Epithelial cell of esophagus (primary cell): ENCODE results near the gene KLHL42.
"Not testable (repeated sequence)": the region's sequence is repeated elsewhere in the genome, so short reads cannot be mapped to it uniquely, and the experiment has no call there.

Experiments used
- DNase-seq: peaks from one replicate; pipeline ENCODE4 v3.0.0; 2010; ENCODE audit warnings: low read depth
- H3K4me3 ChIP-seq: 2 replicates; pipeline ENCODE4 v1.5.1; 2011; ENCODE audit warnings: mild to moderate bottlenecking, low read length, control low read depth
- CTCF ChIP-seq: IDR thresholded peaks from 2 replicates; pipeline ENCODE4 v1.5.1; 2011; ENCODE audit warnings: low read depth, mild to moderate bottlenecking, low read length, control low read depth, inconsistent platforms; ENCODE audit not compliant: insufficient read depth; ENCODE audit errors: missing control alignments

KLHL42 gene

GRCh38 chr12:27841392-27841882 is 61.4 kb downstream of the KLHL42 start:
- no peak for DNase-seq
- H3K4me3 ChIP-seq = no peak overlapping the region
- TF ChIP-seq CTCF = no peak

DNA sequence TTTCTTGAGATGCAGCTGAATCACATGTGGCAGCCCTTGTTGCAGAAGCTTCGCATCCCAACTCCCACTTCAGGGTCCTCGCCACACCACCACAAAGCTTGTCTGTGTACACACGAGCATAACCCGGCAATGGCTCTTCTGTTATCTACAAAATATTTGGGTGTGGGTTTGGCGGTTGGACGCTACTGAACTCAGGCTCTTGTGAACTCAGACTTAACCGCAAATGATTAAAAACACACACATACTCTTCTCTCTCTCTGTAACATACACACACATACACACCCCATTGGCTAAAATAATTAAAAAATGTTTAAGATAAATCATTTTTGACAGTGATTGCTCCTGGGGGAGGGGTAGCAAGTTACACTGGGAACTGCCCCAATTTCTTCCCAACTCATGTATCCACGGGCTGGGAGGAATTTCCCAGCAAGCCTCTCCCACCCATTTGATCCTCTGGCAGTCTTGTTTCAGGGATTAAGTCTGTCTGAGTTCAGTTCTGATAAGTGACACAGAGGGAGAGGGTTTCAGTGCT is 63.7 kb downstream of the KLHL42 start:
- peak; percentile 10 for DNase-seq
- no peak for TF ChIP-seq CTCF
- no peak overlapping the region for H3K4me3 ChIP-seq

DNA sequence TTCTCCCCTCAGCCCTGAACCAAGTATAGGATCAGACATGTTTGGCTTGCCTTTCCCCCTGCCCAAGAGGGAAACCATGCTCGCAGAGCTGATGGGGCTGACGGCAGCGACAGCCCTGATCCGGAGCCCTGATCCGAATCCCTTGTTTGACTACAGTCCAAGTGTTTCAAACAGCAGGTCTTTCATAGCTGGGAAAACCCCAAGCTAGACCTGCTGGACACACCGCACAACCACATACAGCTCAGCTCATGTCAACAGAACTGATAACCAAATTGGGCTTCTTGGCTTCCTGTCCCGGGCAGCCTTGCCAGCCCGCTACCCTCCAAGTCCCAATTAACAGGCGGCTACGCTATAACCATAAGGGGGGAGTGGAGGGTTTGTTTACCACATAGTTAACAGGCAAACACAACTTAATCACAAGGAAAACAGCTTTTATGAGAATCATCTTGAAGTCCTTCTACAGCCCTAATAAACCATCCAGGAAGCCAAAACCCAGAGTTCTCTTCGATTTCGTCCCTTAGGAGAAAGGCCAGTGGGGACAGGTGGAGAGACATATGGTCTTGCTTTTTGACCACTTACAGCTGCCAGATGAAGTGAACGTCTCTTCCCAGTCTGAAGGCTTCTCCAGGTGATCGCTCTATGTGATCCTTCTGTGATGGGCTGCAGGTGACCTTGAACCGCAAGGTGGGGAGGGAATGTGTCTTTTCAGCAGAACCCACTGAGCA is 64.5 kb downstream of the KLHL42 start:
- peak; percentile 52 for DNase-seq
- no peak for TF ChIP-seq CTCF
- no peak overlapping the region for H3K4me3 ChIP-seq

GRCh38 chr12:27845187-27845586 is 65.2 kb downstream of the KLHL42 start:
- H3K4me3 ChIP-seq = no peak overlapping the region
- TF ChIP-seq CTCF = no peak
- DNase-seq = no peak

DNA sequence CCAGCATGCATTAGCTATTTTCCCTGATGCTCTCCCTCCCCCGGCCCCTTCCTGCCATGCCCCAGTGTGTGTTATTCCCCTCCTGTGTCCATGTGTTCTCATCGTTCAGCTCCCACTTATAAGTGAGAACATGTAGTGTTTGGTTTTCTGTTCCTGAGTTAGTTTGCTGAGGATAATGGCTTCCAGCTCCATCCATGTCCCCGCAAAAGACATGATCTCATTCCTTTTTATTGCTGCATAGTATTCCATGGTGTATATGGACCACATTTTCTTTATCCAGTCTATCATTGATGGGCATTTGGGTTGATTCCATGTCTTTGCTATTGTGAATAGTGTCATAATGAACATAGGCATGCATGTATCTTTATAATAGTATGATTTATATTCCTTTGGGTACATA is 65.7 kb downstream of the KLHL42 start:
- not testable (repeated sequence) for H3K4me3 ChIP-seq, DNase-seq

DNA sequence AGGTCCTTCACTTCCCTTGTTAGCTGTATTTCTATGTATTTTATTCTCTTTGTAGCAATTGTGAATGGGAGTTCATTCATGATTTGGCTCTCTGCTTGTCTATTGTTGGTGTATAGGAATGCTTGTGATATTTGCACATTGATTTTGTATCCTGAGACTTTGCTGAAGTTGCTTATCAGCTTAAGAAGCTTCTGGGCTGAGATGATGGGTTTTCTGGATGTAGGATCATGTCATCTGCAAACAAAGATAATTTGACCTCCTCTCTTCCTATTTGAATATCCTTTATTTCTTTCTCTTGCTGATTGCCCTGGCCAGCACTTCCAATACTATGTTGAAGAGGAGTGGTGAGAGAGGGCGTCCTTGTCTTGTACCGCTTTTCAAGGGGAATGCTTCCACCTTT is 67.3 kb downstream of the KLHL42 start:
- H3K4me3 ChIP-seq, DNase-seq: not testable (repeated sequence)

GRCh38 chr12:27851311-27851710 is 71.3 kb downstream of the KLHL42 start:
- no peak for TF ChIP-seq CTCF
- no peak for DNase-seq
- no peak overlapping the region for H3K4me3 ChIP-seq

DNA sequence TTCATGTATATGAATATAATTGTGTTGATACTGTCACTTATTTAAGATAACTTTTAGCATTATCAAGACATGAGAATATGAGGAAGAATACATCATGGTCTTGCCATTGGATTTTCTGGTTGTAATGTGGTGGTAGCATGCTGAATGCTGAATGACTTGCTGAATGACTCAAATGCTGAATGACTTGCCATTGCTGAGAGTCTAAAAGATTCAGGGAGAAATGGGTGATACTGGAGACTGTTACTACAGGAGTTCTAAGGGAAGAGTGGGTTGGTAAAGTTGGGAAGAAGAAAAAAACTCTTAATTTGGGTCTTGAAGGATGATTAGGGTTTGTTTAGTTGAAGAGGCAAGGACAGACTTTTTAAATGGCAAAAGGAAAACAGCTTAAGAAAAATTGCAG is 72.1 kb downstream of the KLHL42 start:
- H3K4me3 ChIP-seq = no peak overlapping the region
- TF ChIP-seq CTCF = no peak
- DNase-seq = peak; percentile 28
